WI38 (cell line): ENCODE data around the gene P4HA2.

Experiments
- H3K4me3 ChIP-seq: 2 replicates; pipeline ENCODE4 v1.5.1; 2011; ENCODE audit warnings: low read depth, mild to moderate bottlenecking, control low read depth, low read length
- CTCF ChIP-seq: IDR thresholded peaks from 2 replicates; pipeline ENCODE4 v1.5.1; 2012; ENCODE audit warnings: low read depth, mild to moderate bottlenecking, control low read depth, low read length

P4HA2 gene

GRCh38 chr5:132267166-132267739, 39.6 kb upstream of the P4HA2 start:
- no peak for TF ChIP-seq CTCF

GRCh38 chr5:132266836-132267160, 39.1 kb upstream of the P4HA2 start:
- TF ChIP-seq CTCF: no peak
- H3K4me3 ChIP-seq: no peak overlapping the region

More at GRCh38 chr5:132267166-132267739, 39.6 kb upstream of the P4HA2 start:
- H3K4me3 ChIP-seq: no peak overlapping the region

GRCh38 chr5:132266031-132266835, 38.6 kb upstream of the P4HA2 start:
- H3K4me3 ChIP-seq: no peak overlapping the region
- TF ChIP-seq CTCF: no peak

- TF ChIP-seq CTCF: no peak
- no peak overlapping the region for H3K4me3 ChIP-seq
These were observed 37.8 kb upstream of the P4HA2 start for GRCh38 chr5:132265336-132266030.

- TF ChIP-seq CTCF: no peak
These were observed 37.1 kb upstream of the P4HA2 start for GRCh38 chr5:132264546-132265335.

GRCh38 chr5:132263548-132264261, 36.1 kb upstream of the P4HA2 start:
- TF ChIP-seq CTCF: 0 out of 2 replicates have a peak, but pooled peaks have one; percentile 18
- no peak overlapping the region for H3K4me3 ChIP-seq

More at GRCh38 chr5:132264546-132265335, 37.1 kb upstream of the P4HA2 start:
- no peak overlapping the region for H3K4me3 ChIP-seq
